Stimulated activated CD4-positive, alpha-beta T cell treated with anti-CD3 and anti-CD28 coated beads, Interleukin-4, amount 100 ng/mL, for 1 hour (primary cell): ENCODE results near the gene UBL3.
A peak's percentile ranks its signal among the peaks of the same experiment; 100 is the strongest.

ENCODE experiments used
- DNase-seq: peaks from one replicate; pipeline ENCODE4 v3.0.0-alpha.2; 2020

UBL3 gene

GRCh38 chr13:29850213-29850898 is at the start of gene UBL3:
TSS of gene UBL3 (minus strand) at chr13:29850617. CDS start at chr13:29849538, 1,079 bp downstream.
- peak; percentile 94 for DNase-seq

GRCh38 chr13:29897102-29897501 is 46.7 kb upstream of the UBL3 start:
- no peak for DNase-seq

DNA sequence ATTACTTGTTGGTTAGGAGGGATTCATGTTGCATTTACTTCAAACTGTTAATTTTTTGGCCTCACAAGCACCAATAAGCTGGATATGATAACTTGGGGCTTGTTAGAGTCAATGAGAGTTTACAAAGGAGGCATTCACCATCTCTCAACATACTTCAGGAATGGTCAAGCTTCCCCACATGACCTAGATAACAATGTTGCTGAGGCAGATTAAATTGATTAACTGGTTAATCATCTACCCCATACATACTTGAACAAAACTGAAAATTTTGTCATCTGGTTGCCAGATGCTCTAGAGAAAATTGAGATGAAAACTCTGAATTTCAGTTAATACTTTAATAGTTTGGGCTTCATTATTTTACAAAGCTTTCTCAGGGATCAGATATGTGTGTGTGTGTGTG is 43.0 kb upstream of the UBL3 start:
- no peak for DNase-seq

DNA sequence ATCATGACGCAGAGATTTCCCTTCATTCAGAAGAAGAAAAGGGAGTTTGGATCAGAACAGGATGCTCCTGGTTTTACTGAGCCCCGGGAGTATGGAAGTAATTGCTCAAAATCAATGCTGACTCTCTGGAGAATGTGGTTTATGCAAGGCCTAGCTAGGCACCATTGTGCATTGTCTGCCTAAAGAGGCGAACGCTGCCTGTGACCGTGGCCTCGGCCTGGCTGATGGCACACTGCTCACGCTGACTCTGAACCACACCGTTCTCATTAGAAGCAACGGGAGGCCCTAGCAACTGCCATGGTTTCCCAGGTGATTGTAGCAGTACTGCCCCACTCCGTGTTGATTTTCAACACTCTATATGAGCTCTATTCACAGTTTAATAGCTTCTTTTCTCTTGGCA is 41.7 kb upstream of the UBL3 start:
- DNase-seq: no peak

- no peak for DNase-seq
Measured at GRCh38 chr13:29889111-29889510, 38.7 kb upstream of the UBL3 start.

- no peak for DNase-seq
Measured at GRCh38 chr13:29888306-29888705, 37.9 kb upstream of the UBL3 start.

- DNase-seq: no peak
Measured at GRCh38 chr13:29887686-29888085, 37.3 kb upstream of the UBL3 start.

- DNase-seq: no peak
Measured at GRCh38 chr13:29887030-29887557, 36.7 kb upstream of the UBL3 start.

- DNase-seq: peak; percentile 36
Measured at GRCh38 chr13:29886446-29886845, 36.0 kb upstream of the UBL3 start.

- DNase-seq: no peak
Measured at GRCh38 chr13:29885989-29886388, 35.6 kb upstream of the UBL3 start.

GRCh38 chr13:29884671-29885430 is 34.4 kb upstream of the UBL3 start:
- DNase-seq: no peak

GRCh38 chr13:29883941-29884518 is 33.6 kb upstream of the UBL3 start:
- DNase-seq: no peak

DNA sequence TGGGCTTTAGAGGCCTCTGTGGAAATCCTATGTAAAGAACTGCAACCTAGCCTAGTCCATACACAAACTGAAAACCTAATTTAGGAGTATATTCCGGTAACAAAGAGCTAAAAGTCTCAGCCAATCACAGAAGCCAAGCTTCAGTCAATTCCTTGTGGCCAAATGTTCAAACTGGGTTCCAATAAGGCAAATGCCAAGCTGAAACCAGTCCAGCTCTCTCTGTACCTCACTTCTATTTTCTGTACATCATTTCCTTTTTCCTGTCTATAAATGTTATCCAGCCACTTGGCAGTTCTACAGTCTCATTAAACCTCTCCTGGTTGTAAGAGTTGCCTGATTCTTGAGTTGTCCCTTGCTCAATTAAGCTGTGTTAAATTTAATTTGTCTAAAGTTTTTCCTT is 31.7 kb upstream of the UBL3 start:
- no peak for DNase-seq

GRCh38 chr13:29878101-29878500 is 27.7 kb upstream of the UBL3 start:
- DNase-seq: no peak

GRCh38 chr13:29877456-29878078 is 27.1 kb upstream of the UBL3 start:
- no peak for DNase-seq

- DNase-seq: no peak
Measured at GRCh38 chr13:29875646-29876045, 25.2 kb upstream of the UBL3 start.

GRCh38 chr13:29868581-29868980 is 18.2 kb upstream of the UBL3 start:
- no peak for DNase-seq

DNA sequence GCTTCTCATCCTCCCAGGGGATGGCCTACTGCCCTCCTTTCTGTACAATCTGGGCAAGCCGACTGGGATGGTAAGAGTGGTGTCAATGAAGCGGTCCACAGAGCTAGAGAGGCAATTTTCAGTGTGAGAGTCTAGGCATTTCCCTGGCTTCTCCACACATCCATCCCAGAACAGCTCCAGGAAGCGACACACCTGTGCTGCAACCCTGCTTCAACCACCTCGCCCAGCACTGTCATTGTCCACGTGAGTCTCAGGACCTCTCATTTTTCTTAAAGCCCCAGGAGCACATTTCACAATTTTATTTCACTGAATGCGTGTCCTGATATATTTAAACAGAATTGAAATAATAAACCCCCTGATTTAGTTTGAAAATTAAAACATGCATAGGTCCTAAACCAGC is 15.5 kb upstream of the UBL3 start:
- DNase-seq: no peak

DNA sequence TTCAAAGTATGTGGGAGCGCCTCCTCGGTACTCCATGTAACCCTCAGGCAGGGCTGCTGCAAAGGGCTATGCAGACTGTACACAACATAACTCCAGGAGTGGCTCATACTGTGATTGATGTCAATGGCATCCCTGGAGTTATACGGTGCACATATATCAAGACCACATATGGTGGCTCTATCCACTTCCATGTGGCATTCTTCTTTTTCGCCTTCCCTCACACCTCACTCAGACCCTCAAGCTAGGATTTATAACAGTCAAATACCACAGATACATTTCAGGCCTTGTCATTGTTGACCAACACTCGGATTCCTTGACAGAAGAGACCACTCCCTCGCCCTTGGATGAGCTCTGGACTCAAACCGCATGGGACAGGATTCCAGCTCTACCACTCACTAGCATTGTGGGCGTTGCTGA is 11.3 kb upstream of the UBL3 start:
- no peak for DNase-seq

DNA sequence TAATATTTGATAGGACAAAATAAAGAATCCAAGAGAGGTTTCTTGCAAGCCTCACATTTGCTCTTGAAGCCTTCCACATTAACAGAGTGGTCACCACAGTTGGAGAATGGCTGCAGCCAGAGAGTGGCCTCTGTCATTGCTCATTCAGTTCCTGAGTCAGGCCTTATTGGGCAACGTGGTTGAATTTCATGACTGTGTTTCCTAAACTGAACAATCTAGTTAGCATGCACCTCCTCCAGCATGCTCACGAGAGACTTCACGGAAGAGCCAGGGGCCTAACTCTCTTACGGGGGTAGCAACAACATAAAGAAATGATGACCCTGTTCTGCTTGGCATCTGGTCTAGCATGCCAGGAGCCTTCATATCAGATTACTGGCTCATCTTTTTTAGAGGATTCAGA is 9.6 kb upstream of the UBL3 start:
- DNase-seq: no peak

- no peak for DNase-seq
Measured at GRCh38 chr13:29858667-29859066, 8.2 kb upstream of the UBL3 start.

GRCh38 chr13:29858231-29858630 is 7.8 kb upstream of the UBL3 start:
- DNase-seq: no peak

DNA sequence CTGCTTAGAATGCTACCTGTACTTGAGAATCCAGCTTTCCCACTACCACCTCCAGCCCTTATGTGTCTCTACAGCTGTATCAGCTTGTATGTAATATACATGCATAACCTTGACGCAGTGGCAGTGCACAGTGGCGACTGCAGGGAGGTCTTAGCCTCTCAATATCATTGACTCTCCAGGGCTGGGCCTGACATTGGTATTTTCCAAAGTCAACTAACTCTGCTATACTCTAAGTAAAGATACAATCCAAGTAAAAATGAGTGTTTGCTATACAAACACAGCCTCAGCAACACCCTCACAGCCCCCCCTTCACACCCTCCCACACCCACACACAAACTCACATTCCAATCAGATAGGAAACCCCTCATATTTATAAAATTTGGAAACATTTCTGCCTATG is 6.7 kb upstream of the UBL3 start:
- DNase-seq: no peak

DNA sequence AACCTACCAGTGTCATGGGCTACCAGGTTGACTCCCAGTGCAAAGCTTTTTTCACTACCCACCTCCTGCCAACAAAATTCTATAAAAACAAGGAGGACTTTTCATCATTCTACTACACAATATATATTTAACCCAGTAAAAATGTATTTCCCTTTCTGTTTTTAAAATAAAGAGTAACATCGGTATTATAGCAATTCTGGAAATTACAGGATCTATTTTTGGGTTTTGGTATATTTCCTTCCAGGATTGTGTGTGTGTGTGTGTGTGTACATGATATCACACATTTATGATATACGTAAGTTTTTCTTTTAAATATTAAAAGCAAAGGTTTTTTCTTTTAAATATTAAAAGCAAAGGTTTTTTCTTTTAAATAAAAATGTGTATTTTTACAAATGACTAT is 6.0 kb upstream of the UBL3 start:
- DNase-seq: no peak
